Measurements from ENCODE around the gene GPSM1. TPM values are rescaled to one million over a fixed set of nuclear protein-coding genes. Genes with fewer than 3 reads are reported as not detected.

Gene GPSM1
- polyA plus RNA-seq, 1 of the 3 experiments (the other 2 are of a cell fraction), result 26.7 TPM

DNA sequence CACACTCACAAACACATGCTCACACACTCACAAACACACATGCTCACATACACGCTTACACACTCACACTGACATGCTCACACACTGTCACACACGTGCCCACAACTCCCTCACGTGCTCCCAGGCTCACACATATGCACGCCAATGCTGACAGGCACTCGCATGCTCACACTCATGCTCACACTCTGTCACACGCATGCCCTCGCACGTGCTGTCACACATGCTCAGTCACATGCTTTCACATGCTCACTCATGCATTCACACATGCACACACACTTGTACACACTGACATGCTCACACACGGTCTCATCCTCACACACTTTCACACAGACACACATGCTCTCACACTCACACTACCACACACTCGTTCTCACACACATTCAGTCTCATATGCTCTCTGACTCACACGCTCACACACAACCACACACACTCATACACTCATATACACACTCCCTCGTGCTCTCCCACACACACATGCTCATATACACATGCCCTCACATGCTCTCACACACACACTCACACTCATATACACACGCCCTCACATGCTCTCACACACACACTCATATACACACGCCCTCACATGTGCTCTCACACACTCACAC is 33.8 kb upstream of the GPSM1 start (continued):
- TF ChIP-seq, protein P1, sequence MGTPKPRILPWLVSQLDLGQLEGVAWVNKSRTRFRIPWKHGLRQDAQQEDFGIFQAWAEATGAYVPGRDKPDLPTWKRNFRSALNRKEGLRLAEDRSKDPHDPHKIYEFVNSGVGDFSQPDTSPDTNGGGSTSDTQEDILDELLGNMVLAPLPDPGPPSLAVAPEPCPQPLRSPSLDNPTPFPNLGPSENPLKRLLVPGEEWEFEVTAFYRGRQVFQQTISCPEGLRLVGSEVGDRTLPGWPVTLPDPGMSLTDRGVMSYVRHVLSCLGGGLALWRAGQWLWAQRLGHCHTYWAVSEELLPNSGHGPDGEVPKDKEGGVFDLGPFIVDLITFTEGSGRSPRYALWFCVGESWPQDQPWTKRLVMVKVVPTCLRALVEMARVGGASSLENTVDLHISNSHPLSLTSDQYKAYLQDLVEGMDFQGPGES (IDR thresholded peaks at IDR 0.05; ENCODE audit: low read depth, low read length), result no peak
- TF ChIP-seq JUND (IDR thresholded peaks at IDR 0.05), result no peak
- TF ChIP-seq NFIC (IDR thresholded peaks at IDR 0.05; ENCODE audit: borderline replicate concordance), result no peak
- TF ChIP-seq, protein P2, sequence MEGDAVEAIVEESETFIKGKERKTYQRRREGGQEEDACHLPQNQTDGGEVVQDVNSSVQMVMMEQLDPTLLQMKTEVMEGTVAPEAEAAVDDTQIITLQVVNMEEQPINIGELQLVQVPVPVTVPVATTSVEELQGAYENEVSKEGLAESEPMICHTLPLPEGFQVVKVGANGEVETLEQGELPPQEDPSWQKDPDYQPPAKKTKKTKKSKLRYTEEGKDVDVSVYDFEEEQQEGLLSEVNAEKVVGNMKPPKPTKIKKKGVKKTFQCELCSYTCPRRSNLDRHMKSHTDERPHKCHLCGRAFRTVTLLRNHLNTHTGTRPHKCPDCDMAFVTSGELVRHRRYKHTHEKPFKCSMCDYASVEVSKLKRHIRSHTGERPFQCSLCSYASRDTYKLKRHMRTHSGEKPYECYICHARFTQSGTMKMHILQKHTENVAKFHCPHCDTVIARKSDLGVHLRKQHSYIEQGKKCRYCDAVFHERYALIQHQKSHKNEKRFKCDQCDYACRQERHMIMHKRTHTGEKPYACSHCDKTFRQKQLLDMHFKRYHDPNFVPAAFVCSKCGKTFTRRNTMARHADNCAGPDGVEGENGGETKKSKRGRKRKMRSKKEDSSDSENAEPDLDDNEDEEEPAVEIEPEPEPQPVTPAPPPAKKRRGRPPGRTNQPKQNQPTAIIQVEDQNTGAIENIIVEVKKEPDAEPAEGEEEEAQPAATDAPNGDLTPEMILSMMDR (IDR thresholded peaks at IDR 0.05), result no peak
- TF ChIP-seq, protein P3, sequence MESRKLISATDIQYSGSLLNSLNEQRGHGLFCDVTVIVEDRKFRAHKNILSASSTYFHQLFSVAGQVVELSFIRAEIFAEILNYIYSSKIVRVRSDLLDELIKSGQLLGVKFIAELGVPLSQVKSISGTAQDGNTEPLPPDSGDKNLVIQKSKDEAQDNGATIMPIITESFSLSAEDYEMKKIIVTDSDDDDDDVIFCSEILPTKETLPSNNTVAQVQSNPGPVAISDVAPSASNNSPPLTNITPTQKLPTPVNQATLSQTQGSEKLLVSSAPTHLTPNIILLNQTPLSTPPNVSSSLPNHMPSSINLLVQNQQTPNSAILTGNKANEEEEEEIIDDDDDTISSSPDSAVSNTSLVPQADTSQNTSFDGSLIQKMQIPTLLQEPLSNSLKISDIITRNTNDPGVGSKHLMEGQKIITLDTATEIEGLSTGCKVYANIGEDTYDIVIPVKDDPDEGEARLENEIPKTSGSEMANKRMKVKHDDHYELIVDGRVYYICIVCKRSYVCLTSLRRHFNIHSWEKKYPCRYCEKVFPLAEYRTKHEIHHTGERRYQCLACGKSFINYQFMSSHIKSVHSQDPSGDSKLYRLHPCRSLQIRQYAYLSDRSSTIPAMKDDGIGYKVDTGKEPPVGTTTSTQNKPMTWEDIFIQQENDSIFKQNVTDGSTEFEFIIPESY (IDR thresholded peaks at IDR 0.05; ENCODE audit: borderline replicate concordance, low read depth), result no peak

DNA sequence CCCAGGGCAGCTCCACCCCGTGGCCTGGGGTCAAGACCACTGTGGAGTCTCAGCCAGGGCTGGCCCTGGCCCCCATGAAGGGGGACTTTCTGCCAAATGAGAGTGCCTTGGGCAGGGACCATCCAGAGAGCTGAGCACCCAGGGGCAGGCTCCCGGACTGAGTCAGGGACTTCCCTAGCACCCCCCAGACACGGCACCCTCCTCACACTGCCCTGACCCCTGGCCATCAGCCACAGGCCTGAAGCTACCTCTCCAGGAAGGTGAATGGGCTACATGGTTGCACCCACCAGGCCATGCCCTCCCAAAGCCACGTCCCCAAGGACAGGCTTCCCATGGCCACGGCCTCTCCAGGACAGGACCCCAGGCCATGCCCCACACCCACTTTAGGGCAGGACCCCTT is 32.9 kb upstream of the GPSM1 start:
- POLR2A ChIA-PET, result no interaction called here
- 51% methylated on average over 2 of the region's 5 CpGs for WGBS (ENCODE audit: low lambda C conversion rate)
- CTCF ChIA-PET, result interaction anchor here (0.8 kb wide), 1 partner anchor 18 kb away, joined by 4 read pairs; no protein-coding TSS in a partner anchor
- no peak for DNase-seq
- no peak overlapping the region for H3K4me2 ChIP-seq
- H3F3A ChIP-seq (replicated peaks; ENCODE audit: insufficient read depth), result peaks cover 8% of the 10 kb centered on the region
- H4K20me1 ChIP-seq (ENCODE audit: insufficient read depth), result no peaks in the 10 kb centered on the region
- H3K27me3 ChIP-seq (ENCODE audit: insufficient read depth), result peaks cover 7% of the 10 kb centered on the region; the same call in 1 of the 2 replicates
- H3K9ac ChIP-seq, result no peak overlapping the region
- no peaks in the 10 kb centered on the region for H3K79me2 ChIP-seq (ENCODE audit: insufficient read depth)
- no peaks in the 10 kb centered on the region for H3K36me3 ChIP-seq (replicated peaks in 1 of 2; ENCODE audit: control insufficient read depth in 1 of 2, insufficient read depth in 2 of 2, low read length in 1 of 2)
- H3K27ac ChIP-seq (ENCODE audit: low read depth in 2 of 2, low read length in 1 of 2), result no peak overlapping the region
- H3K9me3 ChIP-seq, result no peaks in the 10 kb centered on the region
- H3K4me1 ChIP-seq (ENCODE audit: control insufficient read depth in 1 of 2, insufficient read depth in 2 of 2, low read depth in 1 of 2, low read length in 1 of 2), result peaks cover 0 to 9% of the 10 kb centered on the region in 2 experiments; a peak in 1 of 4 replicates
- H3K9me2 ChIP-seq, result no peaks in the 10 kb centered on the region
- H3K4me3 ChIP-seq (ENCODE audit: low read depth in 2 of 2, low read length in 1 of 2), result no peak overlapping the region
- no peak overlapping the region for H2AFZ ChIP-seq (ENCODE audit: low read depth)
- TF ChIP-seq, protein P4, sequence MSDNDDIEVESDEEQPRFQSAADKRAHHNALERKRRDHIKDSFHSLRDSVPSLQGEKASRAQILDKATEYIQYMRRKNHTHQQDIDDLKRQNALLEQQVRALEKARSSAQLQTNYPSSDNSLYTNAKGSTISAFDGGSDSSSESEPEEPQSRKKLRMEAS (IDR thresholded peaks at IDR 0.05; ENCODE audit: low read depth), result no peak
- TF ChIP-seq CHD2 (IDR thresholded peaks at IDR 0.05; ENCODE audit: low read length, partially characterized antibody), result no peak
- TF ChIP-seq, protein P1 (IDR thresholded peaks at IDR 0.05; ENCODE audit: low read depth, low read length), result no peak
- TF ChIP-seq FOXM1 (IDR thresholded peaks at IDR 0.05; ENCODE audit: low read depth), result no peak
- TF ChIP-seq MEF2A (IDR thresholded peaks at IDR 0.05; ENCODE audit: borderline replicate concordance, low read depth), result no peak
- no peak for TF ChIP-seq RXRA (IDR thresholded peaks at IDR 0.05; ENCODE audit: borderline replicate concordance, low read depth)
- TF ChIP-seq, protein P3 (IDR thresholded peaks at IDR 0.05; ENCODE audit: borderline replicate concordance, low read depth), result no peak
- TF ChIP-seq, protein P5, sequence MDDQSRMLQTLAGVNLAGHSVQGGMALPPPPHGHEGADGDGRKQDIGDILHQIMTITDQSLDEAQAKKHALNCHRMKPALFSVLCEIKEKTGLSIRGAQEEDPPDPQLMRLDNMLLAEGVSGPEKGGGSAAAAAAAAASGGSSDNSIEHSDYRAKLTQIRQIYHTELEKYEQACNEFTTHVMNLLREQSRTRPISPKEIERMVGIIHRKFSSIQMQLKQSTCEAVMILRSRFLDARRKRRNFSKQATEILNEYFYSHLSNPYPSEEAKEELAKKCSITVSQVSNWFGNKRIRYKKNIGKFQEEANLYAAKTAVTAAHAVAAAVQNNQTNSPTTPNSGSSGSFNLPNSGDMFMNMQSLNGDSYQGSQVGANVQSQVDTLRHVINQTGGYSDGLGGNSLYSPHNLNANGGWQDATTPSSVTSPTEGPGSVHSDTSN (IDR thresholded peaks at IDR 0.05), result no peak
- TF ChIP-seq EZH2phosphoT487 (IDR thresholded peaks at IDR 0.05; ENCODE audit: borderline replicate concordance, low read depth), result no peak
- no peak for TF ChIP-seq TAF1 (IDR thresholded peaks at IDR 0.05; ENCODE audit: borderline replicate concordance, low read depth, low read length)
- no peak for TF ChIP-seq POLR2AphosphoS5 (IDR thresholded peaks at IDR 0.05; ENCODE audit: low read depth, low read length)
- no peak for TF ChIP-seq FOXJ3 (CRISPR knock-in tag; IDR thresholded peaks at IDR 0.05)
- no peak for TF ChIP-seq MXI1 (IDR thresholded peaks at IDR 0.05; ENCODE audit: low read depth, low read length)
- TF ChIP-seq, protein P2 (IDR thresholded peaks at IDR 0.05), result no peak
- no peak for TF ChIP-seq YY1 (IDR thresholded peaks at IDR 0.05; ENCODE audit: low read depth)

Measured in SK-N-SH (cell line).